NK-92 (cell line): ENCODE data around the gene COX6B1.
A peak's percentile ranks its signal among the peaks of the same experiment; 100 is the strongest.
"Not testable (repeated sequence)": the region's sequence is repeated elsewhere in the genome, so short reads cannot be mapped to it uniquely, and the experiment has no call there.

Experiments used
- DNase-seq: peaks from one replicate; lab custom pipeline; 2025; ENCODE audit not compliant: unreplicated experiment; lab: John Stamatoyannopoulos, UW

Gene COX6B1

GRCh38 chr19:35665157-35665556, 17.0 kb downstream of the COX6B1 start:
- no peak for DNase-seq

GRCh38 chr19:35665604-35666003, 17.5 kb downstream of the COX6B1 start:
- no peak for DNase-seq

GRCh38 chr19:35666251-35666913, 18.3 kb downstream of the COX6B1 start, which contains the start of gene UPK1A:
Gene UPK1A, plus strand, starts transcription at chr19:35666517. Its CDS starts 296 bp downstream, at chr19:35666813.
- no peak for DNase-seq

DNA sequence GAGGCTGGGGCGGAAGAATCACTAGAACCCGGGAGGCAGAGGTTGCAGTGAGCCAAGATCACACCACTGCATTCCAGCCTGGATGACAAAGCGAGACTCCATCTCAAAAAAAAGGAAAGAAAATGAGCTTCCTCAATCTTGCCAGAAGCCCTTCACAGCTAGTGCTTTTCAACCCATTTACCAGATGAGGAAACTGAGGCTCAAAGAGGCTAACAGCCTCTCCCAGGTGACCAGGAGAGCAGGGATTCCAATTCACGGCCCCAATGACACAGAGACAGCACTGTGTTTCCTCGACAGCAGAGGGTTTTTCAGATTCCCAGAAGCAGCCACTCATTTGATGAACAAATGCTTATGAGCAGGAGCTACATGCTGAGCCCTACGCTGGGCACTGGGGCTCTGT, 21.4 kb downstream of the COX6B1 start:
- no peak for DNase-seq

- DNase-seq: no peak
Observed at GRCh38 chr19:35669974-35670373, 21.9 kb downstream of the COX6B1 start.

- DNase-seq: no peak
Observed at GRCh38 chr19:35670686-35671085, 22.6 kb downstream of the COX6B1 start.

DNA sequence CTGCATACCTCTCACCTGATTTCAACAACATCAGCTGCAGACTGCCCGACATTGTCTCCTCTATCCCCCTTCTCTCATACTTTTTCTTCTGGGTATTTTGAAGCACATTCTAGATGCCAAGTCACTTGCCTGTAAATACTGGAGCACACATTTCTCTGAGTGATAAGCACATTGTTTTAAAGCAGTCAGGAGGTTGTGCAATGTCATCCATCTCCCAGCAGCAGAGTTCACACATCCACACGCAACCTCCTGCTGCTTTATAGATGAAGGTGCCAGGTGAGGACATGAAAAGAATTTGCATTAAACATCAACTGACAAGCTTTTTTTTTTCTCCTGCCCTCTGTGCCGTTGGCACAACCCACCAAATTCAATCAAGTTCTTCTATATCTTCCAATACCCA, 23.7 kb downstream of the COX6B1 start:
- DNase-seq: no peak

GRCh38 chr19:35673121-35673804, 25.1 kb downstream of the COX6B1 start:
- no peak for DNase-seq

DNA sequence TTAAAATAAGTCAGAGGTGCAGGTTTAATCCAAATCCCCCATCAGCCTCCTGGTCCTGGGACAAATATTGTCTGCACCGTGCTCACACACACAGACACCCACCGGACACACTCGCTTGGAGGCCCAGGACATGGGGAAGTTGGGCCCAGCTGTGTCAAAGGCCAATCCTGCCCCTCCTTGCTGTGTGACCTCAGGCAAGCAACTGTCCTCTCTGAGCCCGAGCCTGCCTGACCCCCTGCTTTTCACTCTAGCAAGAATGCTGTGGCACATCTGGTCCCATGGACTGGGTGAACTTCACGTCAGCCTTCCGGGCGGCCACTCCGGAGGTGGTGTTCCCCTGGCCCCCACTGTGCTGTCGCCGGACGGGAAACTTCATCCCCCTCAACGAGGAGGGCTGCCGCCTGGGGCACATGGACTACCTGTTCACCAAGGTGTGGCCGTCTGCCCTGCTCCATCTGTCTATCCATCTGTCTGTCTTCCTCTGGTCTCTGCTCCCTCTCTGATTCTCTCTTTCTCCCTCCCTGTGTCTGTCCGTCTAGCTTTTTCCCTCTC, 27.5 kb downstream of the COX6B1 start:
- DNase-seq: no peak

- DNase-seq: no peak
Observed at GRCh38 chr19:35689836-35690235, 41.7 kb downstream of the COX6B1 start.

DNA sequence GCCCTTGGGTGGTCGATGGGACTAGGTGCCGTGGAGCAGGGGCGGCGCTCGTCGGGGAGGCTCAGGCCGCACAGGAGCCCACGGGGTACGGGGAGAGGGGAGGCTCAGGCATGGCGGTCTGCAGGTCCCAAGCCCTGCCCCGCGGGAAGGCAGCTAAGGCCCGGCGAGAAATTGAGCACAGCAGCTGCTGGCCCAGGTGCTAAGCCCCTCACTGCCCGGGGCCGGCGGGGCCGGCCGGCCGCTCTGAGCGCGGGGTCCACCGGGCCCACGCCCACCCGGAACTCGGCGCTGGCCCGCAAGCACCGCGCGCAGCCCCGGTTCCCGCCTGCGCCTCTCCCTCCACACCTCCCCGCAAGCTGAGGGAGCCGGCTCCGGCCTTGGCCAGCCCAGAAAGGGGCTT, 43.0 kb downstream of the COX6B1 start:
- DNase-seq: not testable (repeated sequence)

DNA sequence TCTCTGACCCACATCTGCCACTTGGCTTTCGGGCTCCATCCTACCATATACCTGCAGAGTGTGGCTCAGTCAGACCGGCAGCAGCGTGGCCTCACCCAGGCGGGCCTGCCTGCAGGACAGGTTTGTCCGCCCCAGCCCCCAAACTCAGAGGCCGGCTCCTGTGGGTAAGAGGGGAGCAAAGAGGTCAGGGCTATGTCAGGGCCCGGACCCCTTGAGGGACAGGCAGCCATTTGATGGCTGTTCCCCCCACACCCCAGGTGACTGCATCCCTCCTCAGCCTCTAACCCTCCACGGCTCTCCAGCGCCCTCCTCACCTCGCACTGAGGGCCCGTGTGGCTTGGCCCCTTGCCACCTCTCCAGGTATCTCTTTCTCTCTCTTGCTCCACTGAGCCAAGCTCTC, 43.9 kb downstream of the COX6B1 start:
- DNase-seq: no peak

GRCh38 chr19:35693422-35693821, 45.3 kb downstream of the COX6B1 start:
- no peak for DNase-seq

- DNase-seq: no peak
Observed at GRCh38 chr19:35693835-35694599, 45.9 kb downstream of the COX6B1 start.

- DNase-seq: no peak
Observed at GRCh38 chr19:35695895-35696422, 47.8 kb downstream of the COX6B1 start.

GRCh38 chr19:35696835-35697234, 48.7 kb downstream of the COX6B1 start:
- DNase-seq: no peak

DNA sequence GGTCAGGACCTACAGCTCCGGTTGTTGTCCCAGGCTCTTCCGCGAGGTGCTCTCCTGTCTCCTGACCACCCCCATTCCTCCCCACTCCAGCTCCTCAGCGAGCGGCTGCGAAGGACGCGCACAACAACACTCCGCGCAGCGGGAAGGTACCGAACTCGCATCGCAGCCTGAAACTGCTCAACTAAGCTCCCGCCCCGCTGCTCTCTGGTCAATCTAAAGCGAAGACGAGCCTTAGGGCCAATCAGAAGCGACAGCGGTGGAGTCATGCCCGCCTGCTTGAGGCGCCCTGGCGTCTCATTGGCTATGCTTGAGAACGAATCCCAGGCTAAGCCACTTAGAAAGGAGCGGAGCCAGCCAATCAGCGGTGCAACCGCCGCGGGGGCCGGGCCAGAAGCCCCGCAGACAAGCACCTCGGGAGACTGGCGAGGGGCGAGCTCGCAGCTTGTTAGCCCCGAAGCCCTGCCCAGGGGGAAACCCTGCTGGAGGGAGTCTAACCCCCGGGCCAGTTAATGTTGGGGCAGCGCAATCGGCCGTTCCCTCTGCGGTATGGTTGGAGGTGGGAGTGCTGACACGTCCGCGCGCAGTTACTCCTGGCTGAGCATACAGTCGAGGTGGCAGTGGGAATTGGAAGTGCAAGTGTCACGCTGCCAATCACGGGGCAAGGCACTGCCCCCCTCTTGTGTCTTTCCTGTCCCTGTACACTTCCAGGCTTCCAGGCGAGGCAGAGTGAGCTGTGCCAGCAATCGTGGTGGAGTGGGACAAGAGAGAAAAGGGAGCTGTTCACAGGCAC, 54.3 kb downstream of the COX6B1 start:
- DNase-seq: peak; percentile 57

- DNase-seq: no peak
Observed at GRCh38 chr19:35703343-35703742, 55.2 kb downstream of the COX6B1 start.

GRCh38 chr19:35704218-35704617, 56.1 kb downstream of the COX6B1 start, which contains the start of gene ZBTB32:
Gene ZBTB32, plus strand, starts transcription at chr19:35704558. Its CDS starts 10,069 bp downstream, at chr19:35714627.
- no peak for DNase-seq
